Uterine smooth muscle cell (primary cell): ENCODE results near the gene PSD2. TPM values are rescaled to one million over a fixed set of nuclear protein-coding genes. Genes with fewer than 3 reads are reported as not detected.

Source experiments
- total RNA-seq: library from RNA; depleted of rRNA; stranded (reverse); fragments of >200 nt; gene quantifications from 2 replicates; pipeline ENCODE4 v1.2.3, GENCODE V29; 2014

The PSD2 gene
- total RNA-seq, result under 0.01 and 0.12 TPM in 2 replicates

GRCh38 chr5:139795074-139796001 lies at the start of gene PSD2:
PSD2 (plus strand) TSS chr5:139795808; CDS start chr5:139809441, 13,633 bp downstream.

Other genes with a start within 250 kb of the PSD2 start
- 46.5 and 49.8 TPM in 2 replicates for gene UBE2D2, start 234.5 kb upstream of the PSD2 start, total RNA-seq
- 48.5 and 68.6 TPM in 2 replicates for gene CXXC5, start 147.5 kb upstream of the PSD2 start, total RNA-seq
- gene NRG2, start 247.5 kb downstream of the PSD2 start, total RNA-seq, result 0.37 and 0.77 TPM in 2 replicates